Measurements from ENCODE around the gene REV3L. TPM values are rescaled to one million over a fixed set of nuclear protein-coding genes. Genes with fewer than 3 reads are reported as not detected.

Gene REV3L
- total RNA-seq, 1 experiment from 2014 or later, result 5.3 TPM

GRCh38 chr6:111409430-111409829 is 73.6 kb downstream of the REV3L start:
- no peak overlapping the region for H3K27ac ChIP-seq (ENCODE audit: insufficient read length, low read depth, low read length)
- no peak for TF ChIP-seq CTCF (conservative IDR thresholded peaks at IDR 0.05)
- no CpG with 5 or more reads among the region's 1 CpG for WGBS (ENCODE audit: extremely low coverage, insufficient read length, low lambda C conversion rate)
- H3K18ac ChIP-seq (ENCODE audit: insufficient read length, low read depth, low read length), result no peak overlapping the region
- Mint-ChIP-seq H3K9me3 (no peaks in the 10 kb centered on the region), H3K4me3 (no peak overlapping the region), H3K4me1 (peaks cover 0 to 5% of the 10 kb centered on the region in 2 experiments; a peak in 1 of 4 replicates), H3K27ac (no peak overlapping the region), H3K36me3 (ENCODE audit: insufficient read depth in 1 of 3, low read depth in 3 of 3) (peaks cover under 1 to 4% (median 2%) of the 10 kb centered on the region in 3 experiments; a peak in 5 of 7 replicates), H3K27me3 (ENCODE audit: low read depth) (no peaks in the 10 kb centered on the region)
- H2BK20ac ChIP-seq (ENCODE audit: low read depth, low read length, poor library complexity, severe bottlenecking), result no peak overlapping the region
- H2BK15ac ChIP-seq (ENCODE audit: low read depth, low read length), result no peak overlapping the region
- H2AK5ac ChIP-seq (ENCODE audit: insufficient read length, low read length), result no peak overlapping the region
- H4K5ac ChIP-seq (ENCODE audit: insufficient read length, low read depth, low read length), result no peak overlapping the region
- no peak overlapping the region for H3K23ac ChIP-seq (ENCODE audit: insufficient read length, low read depth, low read length)
- H3K79me2 ChIP-seq (ENCODE audit: insufficient read depth, low read length), result no peaks in the 10 kb centered on the region
- H3T11ph ChIP-seq (ENCODE audit: low read length), result no peak overlapping the region
- no peaks in the 10 kb centered on the region for H3K9me3 ChIP-seq (ENCODE audit: control insufficient read depth, low read depth, low read length)
- no peak overlapping the region for H3K4me2 ChIP-seq (ENCODE audit: insufficient read depth, insufficient read length, low read length)
- H2BK5ac ChIP-seq (ENCODE audit: insufficient read length, low read length), result no peak overlapping the region
- H3K14ac ChIP-seq (ENCODE audit: insufficient read depth, low read length), result no peak overlapping the region
- no peak overlapping the region for H3K56ac ChIP-seq (ENCODE audit: insufficient read length, low read depth, low read length)
- H3K4me1 ChIP-seq (ENCODE audit: insufficient read depth, low read length), result no peaks in the 10 kb centered on the region
- no peaks in the 10 kb centered on the region for H3K79me1 ChIP-seq (ENCODE audit: insufficient read depth, low read depth, low read length, poor library complexity, severe bottlenecking)
- H2AFZ ChIP-seq (ENCODE audit: low read length), result no peak overlapping the region
- no peak overlapping the region for H2BK12ac ChIP-seq (ENCODE audit: insufficient read length, low read depth, low read length)
- H4K20me1 ChIP-seq (ENCODE audit: control insufficient read depth, insufficient read depth, insufficient read length), result no peaks in the 10 kb centered on the region
- no peaks in the 10 kb centered on the region for H3K27me3 ChIP-seq (ENCODE audit: insufficient read depth, low read length)
- H4K91ac ChIP-seq (ENCODE audit: insufficient read length, low read depth, low read length), result no peak overlapping the region
- H3K23me2 ChIP-seq (ENCODE audit: insufficient read length, low read depth, low read length, poor library complexity, severe bottlenecking), result no peaks in the 10 kb centered on the region
- no peak overlapping the region for H3K9ac ChIP-seq (ENCODE audit: extremely low read depth, insufficient read length, low read length)
- no peak overlapping the region for H2BK120ac ChIP-seq (ENCODE audit: low read depth, low read length, poor library complexity, severe bottlenecking)
- no peak overlapping the region for H4K8ac ChIP-seq (replicated peaks; ENCODE audit: insufficient read length, low read depth, low read length)
- H3K4ac ChIP-seq (ENCODE audit: low read depth, low read length), result no peak overlapping the region
- DNase-seq, result no peak

All from H9 (cell line).